ENCODE results near the gene SRP14. TPM values are rescaled to one million over a fixed set of nuclear protein-coding genes. Genes with fewer than 3 reads are reported as not detected.
"Not testable (repeated sequence)": the region's sequence is repeated elsewhere in the genome, so short reads cannot be mapped to it uniquely, and the experiment has no call there.

SRP14 gene
- total RNA-seq, 1 donor from 2014 or later = 144 TPM

- Mint-ChIP-seq H3K27ac (ENCODE audit: unreplicated experiment) (no peak overlapping the region), H3K4me3 (ENCODE audit: unreplicated experiment) (no peak overlapping the region), H3K9me3 (ENCODE audit: low read depth) (peaks cover 14% of the 10 kb centered on the region), H3K4me1 (ENCODE audit: low read depth) (peaks cover 5% of the 10 kb centered on the region), H3K27me3 (ENCODE audit: low read depth) (no peaks in the 10 kb centered on the region), H3K36me3 (ENCODE audit: low read depth) (peaks cover 55% of the 10 kb centered on the region)
- no peak for DNase-seq (ENCODE audit: low spot score)
- TF ChIP-seq CTCF (IDR thresholded peaks at IDR 0.05) = no peak
Measured at GRCh38 chr15:40016224-40016865, 22.6 kb downstream of the SRP14 start.

GRCh38 chr15:40014390-40014789 is 24.6 kb downstream of the SRP14 start:
- no peak for TF ChIP-seq CTCF (IDR thresholded peaks at IDR 0.05)
- H3K27ac Mint-ChIP-seq (ENCODE audit: unreplicated experiment) = no peak overlapping the region
- H3K9me3 Mint-ChIP-seq (ENCODE audit: low read depth) = peaks cover 14% of the 10 kb centered on the region
- peaks cover 5% of the 10 kb centered on the region for H3K4me1 Mint-ChIP-seq (ENCODE audit: low read depth)
- H3K36me3 Mint-ChIP-seq (ENCODE audit: low read depth) = peaks cover 47% of the 10 kb centered on the region
- no peak overlapping the region for H3K4me3 Mint-ChIP-seq (ENCODE audit: unreplicated experiment)
- no peaks in the 10 kb centered on the region for H3K27me3 Mint-ChIP-seq (ENCODE audit: low read depth)
- no peak for DNase-seq (ENCODE audit: low spot score)

- not testable (repeated sequence) for H3K4me1 Mint-ChIP-seq (ENCODE audit: low read depth); H3K4me3 Mint-ChIP-seq (ENCODE audit: unreplicated experiment); H3K27me3 Mint-ChIP-seq (ENCODE audit: low read depth); H3K27ac Mint-ChIP-seq (ENCODE audit: unreplicated experiment); DNase-seq (ENCODE audit: low spot score)
- Mint-ChIP-seq H3K9me3 (ENCODE audit: low read depth) (peaks cover 14% of the 10 kb centered on the region), H3K36me3 (ENCODE audit: low read depth) (peaks cover 47% of the 10 kb centered on the region)
Measured at GRCh38 chr15:40013372-40013771, 25.6 kb downstream of the SRP14 start.

- H3K36me3 Mint-ChIP-seq (ENCODE audit: low read depth) = peaks cover 50% of the 10 kb centered on the region
Measured at GRCh38 chr15:40011303-40011702, 27.7 kb downstream of the SRP14 start.

GRCh38 chr15:40010686-40011085 is 28.3 kb downstream of the SRP14 start:
- DNase-seq (ENCODE audit: low spot score) = no peak
- Mint-ChIP-seq H3K9me3 (ENCODE audit: low read depth) (peaks cover 14% of the 10 kb centered on the region), H3K36me3 (ENCODE audit: low read depth) (peaks cover 51% of the 10 kb centered on the region), H3K27ac (ENCODE audit: unreplicated experiment) (no peak overlapping the region), H3K4me3 (ENCODE audit: unreplicated experiment) (no peak overlapping the region), H3K27me3 (ENCODE audit: low read depth) (no peaks in the 10 kb centered on the region), H3K4me1 (ENCODE audit: low read depth) (peaks cover 27% of the 10 kb centered on the region)
- no peak for TF ChIP-seq CTCF (IDR thresholded peaks at IDR 0.05)

More at GRCh38 chr15:40011303-40011702, 27.7 kb downstream of the SRP14 start:
- H3K9me3 Mint-ChIP-seq (ENCODE audit: low read depth) = peaks cover 14% of the 10 kb centered on the region
- no peak for TF ChIP-seq CTCF (IDR thresholded peaks at IDR 0.05)
- peaks cover 22% of the 10 kb centered on the region for H3K4me1 Mint-ChIP-seq (ENCODE audit: low read depth)
- no peak for DNase-seq (ENCODE audit: low spot score)
- no peak overlapping the region for H3K4me3 Mint-ChIP-seq (ENCODE audit: unreplicated experiment)
- no peaks in the 10 kb centered on the region for H3K27me3 Mint-ChIP-seq (ENCODE audit: low read depth)
- H3K27ac Mint-ChIP-seq (ENCODE audit: unreplicated experiment) = no peak overlapping the region
